Naive thymus-derived CD8-positive, alpha-beta T cell (primary cell): ENCODE data around the gene SH2D5. TPM values are rescaled to one million over a fixed set of nuclear protein-coding genes. Genes with fewer than 3 reads are reported as not detected.

Source experiments
- ATAC-seq, 2 donors: fragments of 150-1000 bp; cut with Tn5 transposase in 1 of 2; sonication (Bioruptor Pico), chemical (Tn5 transposase) in 1 of 2; 1 replicate in 1 of 2; 2 replicates in 1 of 2; pipeline ENCODE4 v1.10.0; 2021; ENCODE audit warnings: mild to moderate bottlenecking in 2 of 2, moderate library complexity in 2 of 2
- POLR2A ChIA-PET: fragments of 350-600 bp; sonication (Branson Sonifier 250); formaldehyde crosslinking; loops from one replicate; lab custom pipeline; 2021; ENCODE audit warnings: antibody characterized with exemption; lab: Charles Lee
- DNase-seq, 10 donors: peaks; one replicate each; pipeline versions ENCODE4 v3.0.0 to v3.0.0-alpha.2; 2020 to 2022
- H3K27ac Mint-ChIP-seq, 10 donors: one replicate each; pipeline ENCODE4 v1.8.0; 2020 to 2022; ENCODE audit warnings: mild to moderate bottlenecking in 10 of 10, mixed read lengths in 10 of 10, moderate library complexity in 4 of 10, inconsistent platforms in 1 of 10
- H3K27me3 Mint-ChIP-seq, 5 donors: one replicate each; pipeline ENCODE4 v1.8.0; 2021 to 2022; ENCODE audit warnings: mixed read lengths in 5 of 5
- H3K36me3 Mint-ChIP-seq, 3 donors: one replicate each; pipeline ENCODE4 v1.8.0; 2020 to 2022; ENCODE audit warnings: mixed read lengths in 3 of 3, mild to moderate bottlenecking in 2 of 3, inconsistent platforms in 1 of 3
- H3K4me1 Mint-ChIP-seq, 4 donors: one replicate each; pipeline ENCODE4 v1.8.0; 2021 to 2022; ENCODE audit warnings: mixed read lengths in 4 of 4
- H3K4me3 Mint-ChIP-seq, 10 donors: one replicate each; pipeline ENCODE4 v1.8.0; 2020 to 2022; ENCODE audit warnings: mild to moderate bottlenecking in 10 of 10, mixed read lengths in 10 of 10, moderate library complexity in 6 of 10, inconsistent platforms in 1 of 10
- H3K9me3 Mint-ChIP-seq, 9 donors: one replicate each; pipeline ENCODE4 v1.8.0; 2020 to 2022; ENCODE audit warnings: mixed read lengths in 9 of 9, mild to moderate bottlenecking in 3 of 9, inconsistent platforms in 1 of 9, moderate library complexity in 1 of 9
- polyA plus RNA-seq, 3 donors: library from polyadenylated mRNA; unstranded; fragments of 300-500 nt; fragmentation: Illumina TruSeq; gene quantifications; one replicate each; pipeline ENCODE4 v1.2.3, GENCODE V29; 2021
- total RNA-seq, 8 experiments: library from RNA in 2 of 8; stranded (reverse) in 2 of 8; gene quantifications; one replicate each; pipeline ENCODE4 v1.2.3 and lab custom pipeline; 2021 to 2026

SH2D5 gene
- total and polyA plus RNA-seq, 5 experiments from 2014 or later, result not detected

DNA sequence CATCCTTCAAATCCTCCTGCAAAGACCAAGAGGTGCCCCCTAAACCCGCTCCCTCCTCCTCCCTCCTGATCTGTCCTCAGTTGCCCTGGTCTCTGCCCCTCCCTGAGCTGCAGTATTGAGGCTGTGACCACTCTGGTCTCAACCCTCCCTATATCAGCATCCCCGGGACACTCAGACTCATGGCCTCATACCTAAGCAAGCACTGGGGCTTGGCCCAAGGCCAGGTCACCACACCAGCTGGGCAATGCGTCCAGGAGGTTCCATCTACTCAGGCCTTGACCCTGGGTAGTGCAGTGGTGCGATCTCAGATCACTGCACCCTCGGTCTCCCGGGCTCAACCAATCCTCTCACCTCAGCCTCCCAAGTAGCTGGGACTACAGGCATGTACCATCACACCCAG is 24.4 kb downstream of the SH2D5 start:
- DNase-seq (no peak), ATAC-seq (no peak)
- Mint-ChIP-seq H3K36me3 (no peaks in the 10 kb centered on the region), H3K27ac (peak overlapping the region in 3 of 10 donors; percentile 56 to 86 (median 66)), H3K9me3 (no peaks in the 10 kb centered on the region), H3K4me1 (no peaks in the 10 kb centered on the region), H3K27me3 (peaks cover 0 to 11% (median 3%) of the 10 kb centered on the region in 5 donors), H3K4me3 (no peak overlapping the region)
- POLR2A ChIA-PET, result no interaction called here

DNA sequence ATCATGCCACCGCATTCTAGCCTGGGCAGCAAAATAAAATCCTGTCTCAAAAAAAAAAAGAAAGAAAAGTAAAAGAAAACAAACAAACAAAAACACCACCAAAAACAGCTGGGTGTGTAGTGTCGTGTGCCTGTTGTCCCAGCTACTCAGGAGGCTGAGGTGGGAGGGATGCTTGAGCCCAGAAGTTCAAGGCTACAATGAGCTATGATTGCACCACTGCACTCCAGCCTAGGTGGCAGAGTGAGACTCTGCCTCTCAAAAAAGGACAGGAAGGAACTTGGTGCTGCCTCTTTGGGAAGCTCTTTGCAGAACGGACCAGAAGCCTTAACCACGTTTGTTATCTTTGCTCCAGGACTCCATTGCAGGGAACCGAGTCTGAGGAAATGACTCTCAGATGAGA is 25.7 kb downstream of the SH2D5 start:
- no peak overlapping the region for H3K4me3 Mint-ChIP-seq
- no peaks in the 10 kb centered on the region for H3K9me3 Mint-ChIP-seq
- no peak for DNase-seq
- POLR2A ChIA-PET, result interaction anchor here (0.7 kb wide), 1 partner anchor 26 kb away, joined by 4 read pairs; the partner anchor contains the start of gene SH2D5
- peak overlapping the region in 1 of 10 donors; percentile 39 for H3K27ac Mint-ChIP-seq
- ATAC-seq, result no peak
- no peaks in the 10 kb centered on the region for H3K4me1 Mint-ChIP-seq
- H3K36me3 Mint-ChIP-seq, result no peaks in the 10 kb centered on the region
- peaks cover 0 to 12% (median 2%) of the 10 kb centered on the region in 5 donors for H3K27me3 Mint-ChIP-seq

DNA sequence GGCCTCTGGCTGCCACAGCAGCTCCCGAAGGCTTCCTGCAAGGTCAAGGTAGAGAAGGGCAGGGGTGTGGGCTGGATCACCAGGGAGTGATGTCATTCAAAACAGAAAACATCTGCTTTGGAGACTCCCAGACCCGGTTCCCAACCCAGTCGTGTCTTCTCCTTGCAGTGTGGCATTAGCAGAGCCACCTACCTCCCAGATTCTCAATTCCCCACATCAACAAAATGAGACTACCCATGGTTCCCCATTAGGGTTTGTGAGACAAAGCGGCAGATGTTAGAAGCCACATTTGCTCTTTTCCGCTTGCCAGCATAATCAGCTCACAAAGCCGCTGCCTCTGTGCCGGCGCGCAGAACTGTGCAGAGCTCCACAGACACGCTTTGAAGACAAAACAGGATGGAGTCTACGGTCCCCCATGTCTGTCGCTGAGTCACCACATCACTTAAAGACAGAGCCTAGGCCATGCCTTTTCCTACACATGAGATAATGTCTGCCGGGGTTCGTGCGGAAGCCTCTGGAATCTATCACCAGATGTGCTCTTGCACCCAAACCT is 27.2 kb downstream of the SH2D5 start:
- H3K4me1 Mint-ChIP-seq, result no peaks in the 10 kb centered on the region
- ATAC-seq, result peak in 1 of 2 donors; percentile 57
- H3K9me3 Mint-ChIP-seq, result no peaks in the 10 kb centered on the region
- no peak overlapping the region for H3K4me3 Mint-ChIP-seq
- no peaks in the 10 kb centered on the region for H3K36me3 Mint-ChIP-seq
- POLR2A ChIA-PET, result no interaction called here
- peaks cover 0 to 13% (median 2%) of the 10 kb centered on the region in 5 donors for H3K27me3 Mint-ChIP-seq
- H3K27ac Mint-ChIP-seq, result no peak overlapping the region
- no peak for DNase-seq

DNA sequence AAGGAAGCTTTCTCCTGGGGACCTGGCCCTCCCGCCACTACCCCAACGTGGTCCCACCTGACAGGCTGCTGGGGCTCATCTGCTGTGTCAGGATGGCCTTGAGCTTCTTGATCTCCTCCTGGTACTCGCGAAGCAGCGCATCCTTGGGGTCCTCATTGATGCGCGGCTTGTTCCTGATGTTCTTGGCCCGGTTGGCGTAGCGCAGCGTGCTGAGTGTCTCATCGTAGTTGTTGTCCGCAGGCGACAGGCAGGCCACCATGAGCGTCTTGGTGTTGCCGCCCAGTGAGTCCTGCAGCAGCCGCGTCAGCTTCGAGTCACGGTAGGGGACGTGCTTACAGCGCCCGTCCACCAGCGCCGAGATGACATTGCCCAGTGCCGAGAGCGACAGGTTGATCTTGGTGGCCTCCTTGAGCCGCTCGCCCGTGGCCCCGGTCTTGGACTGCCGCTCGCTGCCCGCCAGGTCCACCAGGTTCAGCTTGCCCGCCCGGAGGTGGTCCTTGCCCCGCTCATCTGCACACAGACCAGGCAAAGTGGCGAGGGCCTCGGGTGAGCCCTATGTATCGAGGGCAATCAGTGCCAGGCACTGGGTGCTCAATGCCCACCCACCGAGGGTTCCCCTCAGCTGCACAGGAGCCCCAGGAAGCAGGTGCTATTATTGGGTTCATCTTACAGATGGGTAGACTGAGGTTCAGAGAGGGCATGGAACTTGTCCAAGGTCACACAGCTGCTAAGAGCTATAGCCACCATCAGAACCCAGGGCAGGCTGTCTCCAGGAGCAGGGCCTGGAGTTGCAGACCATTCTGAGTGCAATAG is 27.9 kb downstream of the SH2D5 start:
- Mint-ChIP-seq H3K36me3 (no peaks in the 10 kb centered on the region), H3K4me1 (no peaks in the 10 kb centered on the region), H3K9me3 (no peaks in the 10 kb centered on the region), H3K4me3 (no peak overlapping the region), H3K27me3 (peaks cover 0 to 8% (median 2%) of the 10 kb centered on the region in 5 donors), H3K27ac (no peak overlapping the region)
- POLR2A ChIA-PET, result no interaction called here
- no peak for ATAC-seq
- no peak for DNase-seq

DNA sequence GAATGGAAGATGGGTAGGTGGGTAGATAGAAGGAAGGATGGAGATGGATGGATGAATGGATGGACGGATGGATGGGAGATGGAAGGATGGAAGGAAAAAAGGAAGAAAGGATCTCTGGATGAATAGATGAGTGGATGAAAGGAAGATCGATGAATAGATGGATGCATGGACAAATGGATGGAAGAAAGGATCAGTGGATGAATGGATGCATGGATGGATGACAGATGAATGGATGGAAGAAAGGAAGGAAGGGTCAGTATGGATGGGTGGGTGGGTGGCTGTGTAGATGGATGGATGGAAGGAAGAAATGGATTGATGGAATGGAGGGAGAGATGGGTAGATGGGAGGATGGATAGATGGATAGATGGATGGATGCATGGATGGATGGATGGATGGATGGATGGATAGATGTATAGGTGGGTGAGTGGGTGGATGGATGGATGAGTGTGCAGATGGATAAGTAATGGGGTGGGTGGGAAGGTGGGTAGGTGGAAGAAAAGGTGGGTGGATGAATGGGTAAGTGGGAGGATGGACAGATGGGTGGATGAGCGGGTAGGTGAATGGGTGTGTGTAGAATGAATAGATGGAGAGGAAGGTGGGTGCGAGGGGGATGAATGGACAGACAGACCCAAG is 29.3 kb downstream of the SH2D5 start:
- POLR2A ChIA-PET, result interaction anchor here (0.5 to 0.7 kb wide), 2 partner anchors 11 to 61 kb away, joined by 4 read pairs; no protein-coding TSS in a partner anchor
- Mint-ChIP-seq H3K27ac (peak overlapping the region in 2 of 10 donors; percentile 4 to 36), H3K4me3 (no peak overlapping the region), H3K36me3 (no peaks in the 10 kb centered on the region), H3K4me1 (no peaks in the 10 kb centered on the region), H3K27me3 (peaks cover 0 to 7% (median 2%) of the 10 kb centered on the region in 5 donors), H3K9me3 (no peaks in the 10 kb centered on the region)
- no peak for DNase-seq
- no peak for ATAC-seq

DNA sequence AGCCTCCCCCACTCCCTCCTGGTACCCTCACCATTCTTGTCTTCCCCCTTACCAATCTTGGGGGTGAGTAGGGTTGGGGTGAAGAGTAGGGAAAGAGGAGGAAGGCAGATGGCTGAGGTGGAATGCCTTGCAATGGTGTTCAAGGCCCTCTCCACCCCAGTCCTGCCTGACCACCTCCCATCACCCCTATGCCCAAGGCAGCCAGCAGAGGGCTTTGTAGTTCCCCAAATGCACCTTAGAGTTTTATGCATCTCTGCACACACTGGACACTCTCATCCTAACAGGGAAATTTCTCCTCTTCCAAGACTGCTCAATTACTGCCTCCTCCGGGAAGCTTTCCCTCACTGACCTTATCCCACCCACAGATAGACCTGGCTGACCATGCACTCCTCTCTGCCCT is 30.1 kb downstream of the SH2D5 start:
- POLR2A ChIA-PET, result interaction anchor here (0.5 kb wide), 1 partner anchor 416 kb away, joined by 3 read pairs; no protein-coding TSS in a partner anchor
- Mint-ChIP-seq H3K36me3 (no peaks in the 10 kb centered on the region), H3K27ac (no peak overlapping the region), H3K27me3 (peaks cover 0 to 7% (median 2%) of the 10 kb centered on the region in 5 donors), H3K4me1 (no peaks in the 10 kb centered on the region), H3K9me3 (no peaks in the 10 kb centered on the region), H3K4me3 (no peak overlapping the region)
- DNase-seq, result no peak
- no peak for ATAC-seq

DNA sequence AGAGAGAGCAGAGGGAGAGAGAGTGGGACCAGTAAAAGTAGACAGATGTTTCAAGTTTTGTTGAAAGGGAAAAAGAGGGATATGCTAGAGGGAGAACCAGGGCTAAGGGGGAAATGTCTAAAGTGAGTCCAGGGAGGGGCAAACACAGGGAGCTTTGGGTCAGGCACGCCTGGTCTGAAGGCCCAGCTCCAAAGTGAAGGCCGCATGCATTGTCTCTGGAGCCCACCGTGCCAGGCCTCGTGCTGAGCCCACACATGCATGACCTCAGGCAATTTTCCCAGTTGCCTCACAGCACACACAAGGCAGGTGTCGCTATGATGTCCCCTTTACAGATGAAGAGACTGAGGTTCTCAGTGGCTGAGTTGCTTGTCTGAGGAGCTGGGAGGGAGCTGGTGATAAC is 30.7 kb downstream of the SH2D5 start:
- peaks cover 0 to 2% (median under 1%) of the 10 kb centered on the region in 4 donors for H3K4me1 Mint-ChIP-seq
- POLR2A ChIA-PET, result interaction anchor here (0.5 kb wide), 1 partner anchor 417 kb away, joined by 3 read pairs; no protein-coding TSS in a partner anchor
- no peak for ATAC-seq
- DNase-seq, result no peak
- no peaks in the 10 kb centered on the region for H3K36me3 Mint-ChIP-seq
- H3K4me3 Mint-ChIP-seq, result no peak overlapping the region
- no peaks in the 10 kb centered on the region for H3K9me3 Mint-ChIP-seq
- H3K27ac Mint-ChIP-seq, result no peak overlapping the region
- H3K27me3 Mint-ChIP-seq, result peaks cover 0 to 7% (median 0%) of the 10 kb centered on the region in 5 donors

DNA sequence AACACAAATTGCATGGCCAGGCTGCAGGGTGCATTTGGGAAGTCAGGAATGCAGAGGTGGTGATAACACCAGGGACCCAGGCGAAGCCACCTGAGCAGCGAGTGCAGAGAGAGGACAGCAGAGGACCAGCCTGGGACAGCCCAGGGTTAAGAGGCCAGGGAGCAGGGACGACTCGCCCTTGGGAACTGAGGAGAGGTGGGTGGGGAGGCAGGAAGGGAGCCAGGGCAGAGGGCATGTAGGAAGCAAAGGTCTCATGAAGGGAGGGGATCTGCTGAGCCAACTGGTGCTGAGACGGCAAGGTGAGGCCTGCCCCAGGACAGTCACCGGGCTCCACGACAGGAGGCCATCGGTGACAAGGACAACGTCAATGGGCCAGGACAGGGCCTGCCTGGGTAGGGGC is 31.1 kb downstream of the SH2D5 start:
- no peaks in the 10 kb centered on the region for H3K9me3 Mint-ChIP-seq
- H3K27ac Mint-ChIP-seq, result no peak overlapping the region

DNA sequence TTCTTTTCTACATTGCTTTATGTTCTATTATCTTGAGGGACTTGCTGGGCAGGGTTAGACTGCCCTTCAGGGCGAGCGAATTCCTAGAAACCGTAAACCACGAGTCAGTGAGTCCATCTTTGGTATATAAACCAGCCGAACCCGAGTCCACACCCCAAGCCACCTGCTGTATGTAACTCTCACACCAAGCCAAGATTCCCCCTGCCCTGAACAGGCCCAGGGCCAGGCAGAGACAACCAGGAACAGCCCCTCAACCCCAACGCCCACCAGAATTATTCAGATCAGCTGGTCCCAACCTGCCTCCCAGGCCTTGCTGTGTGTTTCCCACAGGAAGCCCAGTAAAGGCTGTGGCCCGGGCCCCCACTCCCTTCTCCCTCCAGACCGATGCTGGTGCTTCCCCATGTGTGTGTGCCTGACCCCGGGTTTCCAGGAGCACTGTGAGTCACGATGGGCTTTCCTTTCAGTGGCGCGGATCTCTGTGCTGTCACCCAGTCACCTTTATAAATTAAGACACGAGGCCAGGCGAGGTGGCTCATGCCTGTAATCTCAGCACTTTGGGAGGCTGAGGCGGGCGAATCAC is 31.8 kb downstream of the SH2D5 start:
- H3K9me3 Mint-ChIP-seq, result no peaks in the 10 kb centered on the region
- H3K36me3 Mint-ChIP-seq, result no peaks in the 10 kb centered on the region
- peaks cover 0 to 7% (median 0%) of the 10 kb centered on the region in 5 donors for H3K27me3 Mint-ChIP-seq
- POLR2A ChIA-PET, result no interaction called here
- no peak overlapping the region for H3K4me3 Mint-ChIP-seq
- ATAC-seq, result no peak
- H3K4me1 Mint-ChIP-seq, result peaks cover 4 to 11% (median 6%) of the 10 kb centered on the region in 4 donors
- no peak overlapping the region for H3K27ac Mint-ChIP-seq
- no peak for DNase-seq

More for the DNA sequence above, 31.1 kb downstream of the SH2D5 start:
- Mint-ChIP-seq H3K4me1 (peaks cover 0 to 6% (median 2%) of the 10 kb centered on the region in 4 donors), H3K27me3 (peaks cover 0 to 7% (median 0%) of the 10 kb centered on the region in 5 donors), H3K4me3 (no peak overlapping the region), H3K36me3 (no peaks in the 10 kb centered on the region)
- POLR2A ChIA-PET, result no interaction called here
- DNase-seq, result no peak
- ATAC-seq, result no peak

DNA sequence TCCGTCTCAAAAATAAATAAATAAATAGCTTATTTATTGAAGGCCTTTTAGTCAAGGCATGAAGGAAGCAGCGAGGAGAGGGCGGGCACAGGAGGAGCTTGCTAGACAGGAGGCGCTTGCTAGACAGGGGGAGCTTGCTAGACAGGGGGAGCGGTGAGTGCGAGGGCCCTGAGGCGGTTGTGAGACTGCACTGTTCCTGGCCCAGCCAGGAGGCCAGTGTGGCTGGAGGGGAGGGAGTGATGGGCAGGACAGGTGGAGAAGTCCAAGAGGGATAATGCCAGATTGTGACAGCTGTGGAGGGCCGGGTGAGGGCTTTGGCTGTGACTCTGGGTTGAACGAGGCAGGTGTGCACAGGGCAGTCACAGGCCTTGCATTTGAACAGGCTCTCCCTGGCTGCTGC is 32.9 kb downstream of the SH2D5 start:
- Mint-ChIP-seq H3K9me3 (no peaks in the 10 kb centered on the region), H3K36me3 (no peaks in the 10 kb centered on the region), H3K27ac (peak overlapping the region in 1 of 10 donors; percentile 24), H3K27me3 (peaks cover 0 to 7% (median 0%) of the 10 kb centered on the region in 5 donors), H3K4me1 (peaks cover 4 to 11% (median 6%) of the 10 kb centered on the region in 4 donors), H3K4me3 (no peak overlapping the region)
- POLR2A ChIA-PET, result no interaction called here
- ATAC-seq (no peak), DNase-seq (peak in 1 of 10 donors; percentile 32)

DNA sequence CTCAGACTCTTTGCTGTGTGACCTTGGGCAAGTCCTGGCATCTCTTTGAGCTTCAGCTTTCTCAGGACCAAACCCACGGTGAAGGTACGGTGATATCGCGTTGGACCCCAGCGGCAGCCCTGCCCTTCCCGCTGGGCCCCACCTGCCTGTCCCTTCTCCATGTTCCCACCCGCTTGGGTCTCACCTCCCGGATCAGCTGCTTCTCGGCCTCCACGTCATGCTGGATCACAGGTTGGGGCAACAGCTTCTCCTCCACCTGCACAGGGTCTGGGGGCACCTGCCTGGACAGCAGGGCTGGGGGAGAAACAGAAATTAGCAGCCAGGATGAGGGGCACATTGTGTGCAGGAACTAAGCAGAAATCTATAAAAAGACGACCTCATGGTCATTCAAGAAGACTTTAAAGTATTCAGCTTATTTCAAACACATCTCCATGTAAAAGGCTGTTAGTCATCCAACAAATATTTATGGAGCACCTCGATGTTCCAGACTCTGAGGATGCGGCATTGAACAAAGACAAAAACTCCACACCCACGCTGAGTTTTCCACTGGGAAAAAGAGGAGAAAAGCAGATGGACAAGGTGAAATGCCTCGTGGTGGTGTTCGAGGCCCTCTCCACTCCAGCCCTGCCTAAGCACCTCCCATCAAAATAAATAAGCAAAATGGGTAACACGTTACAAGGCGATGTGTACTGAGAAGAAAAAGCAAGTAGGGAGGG is 34.1 kb downstream of the SH2D5 start:
- peaks cover 0 to 5% (median 0%) of the 10 kb centered on the region in 5 donors for H3K27me3 Mint-ChIP-seq
- H3K4me1 Mint-ChIP-seq, result peaks cover 4 to 11% (median 6%) of the 10 kb centered on the region in 4 donors
- no peak for ATAC-seq
- H3K36me3 Mint-ChIP-seq, result no peaks in the 10 kb centered on the region
- POLR2A ChIA-PET, result no interaction called here
- H3K27ac Mint-ChIP-seq, result no peak overlapping the region
- peak overlapping the region in 4 of 10 donors; percentile 18 to 33 (median 22) for H3K4me3 Mint-ChIP-seq
- no peaks in the 10 kb centered on the region for H3K9me3 Mint-ChIP-seq
- peak in 1 of 10 donors; percentile 61 for DNase-seq

DNA sequence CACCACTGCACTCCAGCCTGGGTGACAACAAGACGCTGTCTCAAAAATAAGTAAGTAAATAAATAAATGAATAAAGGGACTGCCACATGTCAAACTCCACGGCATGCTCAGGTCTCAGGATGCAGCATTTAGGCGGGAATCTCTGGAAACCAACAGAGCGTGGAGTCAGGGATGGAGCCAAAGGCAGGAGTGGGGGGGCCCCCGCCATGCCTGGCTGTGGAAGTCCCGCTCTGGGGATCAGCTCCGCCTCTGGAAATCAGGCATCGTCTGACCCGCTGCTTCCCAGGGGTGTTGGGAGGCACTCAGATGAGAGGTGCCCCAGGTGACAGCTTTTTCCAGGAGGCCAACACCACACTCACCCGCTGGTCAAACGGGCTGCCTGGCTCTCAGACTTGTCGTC is 34.9 kb downstream of the SH2D5 start:
- H3K4me1 Mint-ChIP-seq, result peaks cover 4 to 11% (median 6%) of the 10 kb centered on the region in 4 donors
- DNase-seq (peak in 1 of 10 donors; percentile 36), ATAC-seq (no peak)
- POLR2A ChIA-PET, result no interaction called here
- no peak overlapping the region for H3K27ac Mint-ChIP-seq
- H3K27me3 Mint-ChIP-seq, result peaks cover 0 to 3% (median 0%) of the 10 kb centered on the region in 5 donors
- no peaks in the 10 kb centered on the region for H3K36me3 Mint-ChIP-seq
- peak overlapping the region in 2 of 10 donors; percentile 87 to 88 for H3K4me3 Mint-ChIP-seq
- H3K9me3 Mint-ChIP-seq, result no peaks in the 10 kb centered on the region
